K562 (cell line): ENCODE results near the gene MRPL40. TPM values are rescaled to one million over a fixed set of nuclear protein-coding genes. Genes with fewer than 3 reads are reported as not detected.

Experiments used
- ARID1B ChIP-seq: fragments of 450-650 bp; IDR thresholded peaks from 2 replicates; pipeline ENCODE4 v1.6.1; 2016; ENCODE audit warnings: antibody characterized with exemption, mild to moderate bottlenecking, inconsistent platforms
- ATF3 ChIP-seq, 2 experiments: fragments of 450-650 bp in 1 of 2; sonication (generic) in 1 of 2; formaldehyde crosslinking in 1 of 2; IDR thresholded peaks in 1 of 2; conservative IDR thresholded peaks in 1 of 2; 2 replicates each; pipeline versions ENCODE4 v1.6.1 to v1.8.1; 2016 to 2023; ENCODE audit warnings: mild to moderate bottlenecking in 2 of 2, moderate library complexity in 2 of 2, inconsistent platforms in 1 of 2, missing genetic modification reagents in 1 of 2
- BCLAF1 ChIP-seq, 2 experiments: fragments of 450-650 bp in 1 of 2; IDR thresholded peaks; 2 replicates each; pipeline ENCODE4 v1.6.1; 2011 to 2017; ENCODE audit warnings: low read depth in 2 of 2, antibody characterized with exemption in 1 of 2, borderline replicate concordance in 1 of 2, low read length in 1 of 2, mild to moderate bottlenecking in 1 of 2, mixed read lengths in 1 of 2; ENCODE audit not compliant: control insufficient read depth in 1 of 2
- ELF4 ChIP-seq: fragments of 450-650 bp; formaldehyde crosslinking; IDR thresholded peaks from 2 replicates; pipeline ENCODE4 v1.4.0; 2022; ENCODE audit warnings: missing genetic modification characterization
- GATAD2A ChIP-seq: fragments of 450-650 bp; IDR thresholded peaks from 2 replicates; pipeline ENCODE4 v1.6.1; 2017
- HDAC2 ChIP-seq: fragments of 450-650 bp; IDR thresholded peaks from 2 replicates; pipeline ENCODE4 v1.6.1; 2016; ENCODE audit warnings: mild to moderate bottlenecking
- HNRNPL ChIP-seq: fragments of 200-400 bp; formaldehyde crosslinking; IDR thresholded peaks from 2 replicates; pipeline ENCODE4 v1.6.1; 2017; ENCODE audit warnings: low read depth, mild to moderate bottlenecking, low read length
- LEF1 ChIP-seq: fragments of 450-650 bp; IDR thresholded peaks from 2 replicates; pipeline ENCODE4 v1.6.1; 2016; ENCODE audit warnings: mild to moderate bottlenecking
- MIER1 ChIP-seq: fragments of 450-650 bp; IDR thresholded peaks from 2 replicates; pipeline ENCODE4 v1.6.1; 2016; ENCODE audit warnings: antibody characterized with exemption, mild to moderate bottlenecking, low read depth
- NFATC3 ChIP-seq: fragments of 450-650 bp; IDR thresholded peaks from 2 replicates; pipeline ENCODE4 v1.6.1; 2017; ENCODE audit warnings: mild to moderate bottlenecking
- RFX5 ChIP-seq: IDR thresholded peaks from 2 replicates; pipeline ENCODE4 v1.6.1; 2011; ENCODE audit warnings: low read depth, mild to moderate bottlenecking, improper control_type of control experiment, low read length
- TARDBP ChIP-seq: fragments of 450-650 bp; IDR thresholded peaks from 2 replicates; pipeline ENCODE4 v1.6.1; 2016
- TRIM28 ChIP-seq: fragments of 450-650 bp; IDR thresholded peaks from 2 replicates; pipeline ENCODE4 v1.6.1; 2017
- ZEB2 ChIP-seq: fragments of 450-650 bp; IDR thresholded peaks from 2 replicates; pipeline ENCODE4 v1.6.1; 2016
- ZNF695 ChIP-seq: fragments of 450-650 bp; formaldehyde crosslinking; IDR thresholded peaks from 2 replicates; pipeline ENCODE4 v1.4.0; 2020; ENCODE audit warnings: mild to moderate bottlenecking, moderate library complexity
- polyA plus RNA-seq, 8 experiments: library from polyadenylated mRNA; depleted of rRNA in 4 of 8; stranded (reverse) in 5 of 8; unstranded in 3 of 8; fragments of >200 nt; fragmentation: Nextera tagmentation in 2 of 8; fragmentation: Illumina TruSeq in 1 of 8; extraction: Ambion mirVana in 2 of 8; extraction: Trizol in 1 of 8; gene quantifications; 2 replicates each; pipeline versions ENCODE4 v1.2.1 to v1.2.3, GENCODE V29; 2011 to 2014; ENCODE audit warnings: inconsistent platforms in 1 of 8, missing spikeins in 1 of 8
- total RNA-seq, 7 experiments: library from RNA; depleted of rRNA in 6 of 7; stranded (reverse); fragments of >200 nt in 6 of 7; fragmentation: Illumina TruSeq in 2 of 7; extraction: Trizol in 2 of 7; gene quantifications; 2 replicates each; pipeline versions ENCODE4 v1.2.1 to v1.2.3, GENCODE V29; 2011 to 2021; ENCODE audit warnings: low replicate concordance in 1 of 7

MRPL40 gene
- total and polyA plus RNA-seq, 9 of the 15 experiments (the other 6 are each of a cell fraction or from before 2014, with no cell fraction given), result 132 to 652 (median 208) TPM

DNA sequence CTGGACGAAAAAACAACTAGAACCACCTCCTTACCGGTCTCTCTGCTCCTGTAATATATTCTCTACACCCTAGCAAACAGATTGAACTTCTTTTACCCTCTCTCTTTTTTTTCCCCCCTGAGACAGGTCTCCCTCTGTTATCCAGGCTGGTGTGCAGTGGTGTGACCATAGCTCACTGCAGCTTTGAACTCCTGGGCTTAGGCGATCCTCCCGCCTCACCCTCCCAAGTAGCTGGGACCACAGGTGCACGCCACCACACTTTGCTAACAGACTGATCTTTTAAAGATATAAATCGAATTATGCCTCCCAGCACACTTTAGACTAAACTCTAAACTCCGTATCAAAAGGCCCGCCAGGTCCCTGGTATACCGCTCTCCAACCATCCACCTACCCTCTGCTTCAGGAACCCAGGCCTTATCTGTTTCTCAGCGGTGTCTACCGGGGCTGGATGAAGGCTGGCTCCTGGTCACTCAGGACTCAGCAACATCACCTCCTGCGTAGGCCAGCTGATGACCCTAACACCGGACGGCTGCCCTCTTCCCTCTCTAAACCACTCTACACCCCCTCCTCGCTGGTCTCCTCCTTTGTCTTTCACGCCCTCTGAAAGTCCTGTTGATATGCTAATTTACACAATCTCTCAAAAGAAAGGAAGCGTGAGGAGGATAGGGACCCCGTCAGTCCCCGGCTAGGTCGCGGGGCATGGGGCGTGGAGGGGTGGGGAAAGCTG, 14.4 kb downstream of the MRPL40 start (continued):
- TF ChIP-seq TARDBP (0 out of 2 replicates have a peak, but pooled peaks have one; percentile 24), ARID1B (peak; percentile 27), ZEB2 (peak; percentile 57; the same call in 1 of the 2 replicates), HNRNPL (no peak), TRIM28 (peak; percentile 87), GATAD2A (peak; percentile 72; the same call in 1 of the 2 replicates), LEF1 (no peak), NFATC3 (peak; percentile 57; the same call in 1 of the 2 replicates), ELF4 (CRISPR knock-in tag) (0 out of 2 replicates have a peak, but pooled peaks have one; percentile 63), ZNF695 (CRISPR knock-in tag) (0 out of 2 replicates have a peak, but pooled peaks have one; percentile 36), RFX5 (no peak), BCLAF1 (IDR thresholded peaks at IDR 0.05; ENCODE audit: borderline replicate concordance in 1 of 2, control insufficient read depth in 1 of 2, low read depth in 2 of 2, low read length in 1 of 2) (0 out of 4 replicates have a peak, but pooled peaks of 1 of the 2 experiments have one; percentile 25), MIER1 (0 out of 2 replicates have a peak, but pooled peaks have one; percentile 33), HDAC2 (peak; percentile 90), ATF3 (IDR thresholded peaks at IDR 0.05) (no peak), ATF3 (CRISPR knock-in tag; conservative IDR thresholded peaks at IDR 0.05) (peak; percentile 72; the same call in 1 of the 2 replicates)
